ENCODE results near the gene TANK. TPM values are rescaled to one million over a fixed set of nuclear protein-coding genes. Genes with fewer than 3 reads are reported as not detected.

Gene TANK
- total and polyA plus RNA-seq, 2 donors (not counting 3 experiments of a cell fraction or from before 2014, with no cell fraction given), result 33.3 to 83.2 TPM

- H4K20me1 ChIP-seq (replicated peaks; ENCODE audit: control insufficient read depth, extremely low read depth, insufficient read depth, low read length), result no peaks in the 10 kb centered on the region
- ChIA-PET CTCF (no interaction called here), POLR2A (no interaction called here)
- H3K4me1 ChIP-seq (ENCODE audit: control insufficient read depth, extremely low read depth, insufficient read depth, low read length), result peaks cover 36% of the 10 kb centered on the region
- TF ChIP-seq FOS (IDR thresholded peaks at IDR 0.05; ENCODE audit: borderline replicate concordance, insufficient read depth, low read length) (no peak), EZH2 (IDR thresholded peaks at IDR 0.05; ENCODE audit: borderline replicate concordance, low read depth, low read length, severe bottlenecking) (no peak), POLR2AphosphoS5 (IDR thresholded peaks at IDR 0.05; ENCODE audit: insufficient read depth, low read depth, low read length) (no peak), GATA2 (IDR thresholded peaks at IDR 0.05; ENCODE audit: insufficient read depth, insufficient read length, low read depth, low read length) (no peak), CTCF (IDR thresholded peaks at IDR 0.05; ENCODE audit: extremely low read depth in 1 of 2, insufficient read depth in 1 of 2, low read depth in 1 of 2, low read length in 2 of 2) (no peak), MYC (IDR thresholded peaks at IDR 0.05; ENCODE audit: low read depth, low read length) (no peak)
- TF ChIP-seq, protein P1, sequence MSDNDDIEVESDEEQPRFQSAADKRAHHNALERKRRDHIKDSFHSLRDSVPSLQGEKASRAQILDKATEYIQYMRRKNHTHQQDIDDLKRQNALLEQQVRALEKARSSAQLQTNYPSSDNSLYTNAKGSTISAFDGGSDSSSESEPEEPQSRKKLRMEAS (IDR thresholded peaks at IDR 0.05; ENCODE audit: insufficient read depth, insufficient read length), result no peak
- BruUV-seq (replicated peaks), result no TSS peak
- FAIRE-seq (no peak), DNase-seq (ENCODE audit: low read depth, low spot score) (no peak)
- dilution Hi-C loops (cut with MboI; ENCODE audit: extremely low pct_ligation_motif_present, low sequenced_read_pairs), result no loop called here
- H3K9me1 ChIP-seq (replicated peaks; ENCODE audit: control insufficient read depth, extremely low read depth, insufficient read depth, low read length), result no peaks in the 10 kb centered on the region
- no peaks in the 10 kb centered on the region for H3K9me3 ChIP-seq (replicated peaks; ENCODE audit: control insufficient read depth, insufficient read depth, low read length)
- no peak overlapping the region for H3K4me3 ChIP-seq (replicated peaks in 1 of 3; ENCODE audit: insufficient read depth in 1 of 3, low read depth in 1 of 3, low read length in 3 of 3)
- no peak overlapping the region for H3K9ac ChIP-seq (replicated peaks; ENCODE audit: extremely low read depth, insufficient read depth, low read length)
- H3K27me3 ChIP-seq (ENCODE audit: control insufficient read depth in 2 of 2, insufficient read depth in 2 of 2, low read length in 2 of 2), result no peaks in the 10 kb centered on the region
- H3K4me2 ChIP-seq (ENCODE audit: insufficient read depth, low read length), result no peak overlapping the region
- no peak overlapping the region for H3K27ac ChIP-seq (ENCODE audit: insufficient read depth, low read depth, low read length)
- H3K36me3 ChIP-seq (ENCODE audit: control insufficient read depth in 2 of 2, extremely low read depth in 1 of 2, insufficient read depth in 2 of 2, low read length in 2 of 2), result peaks cover 2% of the 10 kb centered on the region in 2 experiments
- intact Hi-C loops (cut with micrococcal nuclease), result no loop called here
- no peak overlapping the region for H2AFZ ChIP-seq (ENCODE audit: low read depth, low read length)
- no peaks in the 10 kb centered on the region for H3K79me2 ChIP-seq (ENCODE audit: control insufficient read depth, insufficient read depth, low read length)
These were observed 49.7 kb downstream of the TANK start for GRCh38 chr2:161209902-161210301.
